Thoracic aorta (tissue), 2 donors: ENCODE results near the gene SMAGP. TPM values are rescaled to one million over a fixed set of nuclear protein-coding genes. Genes with fewer than 3 reads are reported as not detected.

Experiments used
- ATAC-seq: fragments of 150-250 bp; one replicate; pipeline ENCODE4 v1.8.0; 2017; ENCODE audit warnings: low read depth; ENCODE audit not compliant: insufficient number of reproducible peaks, low FRiP score
- DNase-seq: peaks from one replicate; pipeline ENCODE4 v3.0.0-alpha.2; 2020; ENCODE audit warnings: low spot score
- H3K27ac ChIP-seq, 2 donors: fragments of 200-600 bp; sonication (generic); 1 replicate in 1 of 2; 2 replicates in 1 of 2; pipeline ENCODE4 v1.5.1; 2016; ENCODE audit warnings: mild to moderate bottlenecking in 2 of 2, moderate library complexity in 2 of 2
- H3K27me3 ChIP-seq: fragments of 200-600 bp; sonication (generic); replicated peaks from 2 replicates; pipeline ENCODE4 v1.6.0; 2016; ENCODE audit warnings: mild to moderate bottlenecking; ENCODE audit not compliant: insufficient read depth
- H3K36me3 ChIP-seq: fragments of 200-600 bp; sonication (generic); one replicate; pipeline ENCODE4 v1.5.1; 2016
- H3K4me1 ChIP-seq, 2 donors: fragments of 200-600 bp; sonication (generic); 1 replicate in 1 of 2; 2 replicates in 1 of 2; pipeline versions ENCODE4 v1.5.1 to v1.6.0; 2016; ENCODE audit warnings: low read depth in 2 of 2, mild to moderate bottlenecking in 1 of 2; ENCODE audit not compliant: control insufficient read depth in 1 of 2
- H3K4me3 ChIP-seq: fragments of 200-600 bp; sonication (generic); 2 replicates; pipeline ENCODE4 v1.5.1; 2016; ENCODE audit warnings: mild to moderate bottlenecking
- H3K9me3 ChIP-seq: fragments of 200-600 bp; sonication (generic); 2 replicates; pipeline ENCODE4 v1.5.1; 2016
- total RNA-seq, 2 donors: library from RNA; depleted of rRNA; stranded (reverse); fragments of >200 nt; gene quantifications; one replicate each; pipeline versions ENCODE4 v1.1.0 to v1.2.3, GENCODE V29; 2016
- TF ChIP-seq, protein P1 (sequence below): fragments of 200-600 bp; sonication (generic); IDR thresholded peaks from one replicate; pipeline ENCODE4 v1.5.1; 2019; ENCODE audit warnings: antibody characterized with exemption

The SMAGP gene
- total RNA-seq, 2 donors from 2014 or later, result 7.6 to 7.8 TPM

DNA sequence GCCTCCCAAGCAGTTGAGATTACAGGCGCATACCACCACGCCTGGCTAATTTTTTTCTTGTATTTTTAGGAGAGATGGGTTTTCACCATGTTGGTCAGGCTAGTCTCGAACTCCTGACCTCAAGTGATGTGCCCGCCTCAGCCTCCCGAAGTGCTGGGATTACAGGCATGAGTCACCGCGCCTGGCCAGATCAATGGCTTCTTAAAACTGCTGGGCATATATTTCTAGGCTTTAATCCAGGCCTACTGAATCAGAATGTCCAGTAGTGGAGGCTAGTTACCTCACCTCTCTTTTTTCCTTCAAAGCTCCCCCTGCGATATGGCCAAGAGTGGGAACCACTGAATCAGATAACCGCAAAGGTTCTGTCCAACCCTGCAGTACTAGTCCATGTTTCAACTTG is 69.4 kb downstream of the SMAGP start:
- no peak overlapping the region for H3K27ac ChIP-seq
- TF ChIP-seq, protein P1, sequence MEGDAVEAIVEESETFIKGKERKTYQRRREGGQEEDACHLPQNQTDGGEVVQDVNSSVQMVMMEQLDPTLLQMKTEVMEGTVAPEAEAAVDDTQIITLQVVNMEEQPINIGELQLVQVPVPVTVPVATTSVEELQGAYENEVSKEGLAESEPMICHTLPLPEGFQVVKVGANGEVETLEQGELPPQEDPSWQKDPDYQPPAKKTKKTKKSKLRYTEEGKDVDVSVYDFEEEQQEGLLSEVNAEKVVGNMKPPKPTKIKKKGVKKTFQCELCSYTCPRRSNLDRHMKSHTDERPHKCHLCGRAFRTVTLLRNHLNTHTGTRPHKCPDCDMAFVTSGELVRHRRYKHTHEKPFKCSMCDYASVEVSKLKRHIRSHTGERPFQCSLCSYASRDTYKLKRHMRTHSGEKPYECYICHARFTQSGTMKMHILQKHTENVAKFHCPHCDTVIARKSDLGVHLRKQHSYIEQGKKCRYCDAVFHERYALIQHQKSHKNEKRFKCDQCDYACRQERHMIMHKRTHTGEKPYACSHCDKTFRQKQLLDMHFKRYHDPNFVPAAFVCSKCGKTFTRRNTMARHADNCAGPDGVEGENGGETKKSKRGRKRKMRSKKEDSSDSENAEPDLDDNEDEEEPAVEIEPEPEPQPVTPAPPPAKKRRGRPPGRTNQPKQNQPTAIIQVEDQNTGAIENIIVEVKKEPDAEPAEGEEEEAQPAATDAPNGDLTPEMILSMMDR, result no peak
- H3K4me1 ChIP-seq, result no peaks in the 10 kb centered on the region
- no peak for ATAC-seq
- H3K9me3 ChIP-seq, result no peaks in the 10 kb centered on the region
- peaks cover 6% of the 10 kb centered on the region for H3K36me3 ChIP-seq
- no peak for DNase-seq
- no peak overlapping the region for H3K4me3 ChIP-seq
- no peaks in the 10 kb centered on the region for H3K27me3 ChIP-seq

DNA sequence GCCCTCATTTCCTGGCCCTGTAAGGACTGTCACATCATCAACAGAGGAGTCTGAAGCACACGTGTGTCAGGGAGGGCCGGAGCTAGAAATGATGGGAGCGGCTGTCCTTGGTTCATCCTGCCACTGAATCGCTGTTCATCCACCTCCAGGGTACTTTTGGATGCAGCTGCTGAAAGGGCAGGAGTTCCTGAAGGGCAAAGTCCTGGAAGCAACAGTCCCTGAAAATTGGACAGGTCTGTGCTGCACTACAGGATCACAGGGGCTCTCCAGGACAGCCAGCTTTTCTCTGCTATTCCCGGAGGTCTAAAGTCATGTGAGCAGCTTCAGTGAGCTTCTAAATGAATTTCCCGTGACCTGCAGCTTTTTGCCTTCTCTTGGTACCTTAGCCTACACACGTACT is 70.1 kb downstream of the SMAGP start:
- DNase-seq, result no peak
- Histone ChIP-seq H3K27me3 (no peaks in the 10 kb centered on the region), H3K36me3 (peaks cover 6% of the 10 kb centered on the region), H3K4me1 (no peaks in the 10 kb centered on the region), H3K4me3 (no peak overlapping the region), H3K27ac (no peak overlapping the region), H3K9me3 (no peaks in the 10 kb centered on the region)
- ATAC-seq, result no peak
- TF ChIP-seq, protein P1, result no peak

DNA sequence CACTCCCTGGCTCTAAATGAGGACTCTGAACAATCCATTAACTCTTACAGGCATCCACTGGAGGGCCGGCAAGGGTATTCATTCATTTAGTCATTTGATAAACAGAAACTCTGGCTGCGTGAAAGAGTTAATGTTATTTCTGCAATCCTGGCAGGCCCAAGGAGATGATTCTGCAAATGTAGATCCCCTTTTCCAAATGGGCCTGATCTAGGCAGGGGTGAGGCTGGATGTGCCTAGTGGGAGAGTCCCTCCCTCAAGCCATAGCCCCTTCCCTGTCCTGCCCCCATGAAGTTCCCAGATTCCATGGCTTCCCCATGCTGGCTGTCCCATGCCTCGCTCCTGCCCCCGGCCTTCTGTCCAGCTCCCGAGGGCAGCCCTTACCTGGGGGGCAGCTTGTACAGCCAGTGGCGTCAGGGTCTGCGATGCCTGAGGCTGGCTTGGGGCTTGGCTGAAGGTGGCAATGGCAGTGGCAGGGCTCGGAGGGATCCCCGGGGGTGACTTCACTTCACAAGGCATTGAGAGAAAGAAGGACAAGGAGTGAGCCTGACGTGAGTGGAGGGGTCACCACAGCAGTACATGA is 70.8 kb downstream of the SMAGP start:
- H3K27ac ChIP-seq, result no peak overlapping the region
- peaks cover 6% of the 10 kb centered on the region for H3K36me3 ChIP-seq
- DNase-seq (no peak), ATAC-seq (no peak)
- TF ChIP-seq, protein P1, result no peak
- no peaks in the 10 kb centered on the region for H3K9me3 ChIP-seq
- H3K4me3 ChIP-seq, result no peak overlapping the region
- H3K4me1 ChIP-seq, result no peaks in the 10 kb centered on the region
- no peaks in the 10 kb centered on the region for H3K27me3 ChIP-seq

GRCh38 chr12:51198568-51199365 is 71.4 kb downstream of the SMAGP start:
- Histone ChIP-seq H3K4me1 (no peaks in the 10 kb centered on the region), H3K27ac (no peak overlapping the region), H3K4me3 (no peak overlapping the region), H3K27me3 (no peaks in the 10 kb centered on the region), H3K9me3 (no peaks in the 10 kb centered on the region), H3K36me3 (peaks cover 6% of the 10 kb centered on the region)
- TF ChIP-seq, protein P1, result no peak
- ATAC-seq (no peak), DNase-seq (no peak)

GRCh38 chr12:51197736-51198567 is 72.3 kb downstream of the SMAGP start:
- H3K36me3 ChIP-seq, result peaks cover 6% of the 10 kb centered on the region
- DNase-seq (no peak), ATAC-seq (no peak)
- no peak overlapping the region for H3K27ac ChIP-seq
- TF ChIP-seq, protein P1, result no peak
- H3K27me3 ChIP-seq, result no peaks in the 10 kb centered on the region
- no peaks in the 10 kb centered on the region for H3K4me1 ChIP-seq
- H3K9me3 ChIP-seq, result no peaks in the 10 kb centered on the region
- H3K4me3 ChIP-seq, result no peak overlapping the region
